Measurements from ENCODE around the gene AFF3. TPM values are rescaled to one million over a fixed set of nuclear protein-coding genes. Genes with fewer than 3 reads are reported as not detected.
"Not testable (repeated sequence)": the region's sequence is repeated elsewhere in the genome, so short reads cannot be mapped to it uniquely, and the experiment has no call there.

Gene AFF3
- total RNA-seq, 6 experiments from 2014 or later: 0.80 to 8.2 (median 6.8) TPM

DNA sequence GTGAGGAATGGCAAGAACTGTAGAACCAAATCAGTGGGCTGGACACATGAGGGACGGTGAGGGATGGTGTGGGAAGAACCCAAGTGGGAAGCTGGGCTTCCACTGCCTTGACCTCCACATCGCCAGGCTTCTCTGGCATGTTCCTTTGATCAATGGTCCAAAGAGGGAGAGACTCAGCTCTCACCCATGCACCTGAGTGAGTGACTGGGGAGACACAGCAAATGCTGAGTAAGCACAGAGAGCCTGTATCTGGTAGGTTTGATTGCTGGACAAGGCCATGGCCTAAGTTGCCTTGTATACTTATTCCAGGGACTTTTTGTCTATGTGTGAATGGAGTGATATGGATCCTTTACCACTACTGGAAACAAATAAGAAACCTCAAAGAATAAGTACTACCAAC lies 188.6 kb downstream of the AFF3 start:
- DNase-seq: no peak
- Mint-ChIP-seq H3K9me3 (no peaks in the 10 kb centered on the region), H3K27me3 (ENCODE audit: insufficient read depth) (no peaks in the 10 kb centered on the region; the same call in 1 of the 2 replicates), H3K4me1 (ENCODE audit: low read depth) (peaks cover 7% of the 10 kb centered on the region; the same call in 1 of the 2 replicates), H3K27ac (no peak overlapping the region), H3K4me3 (no peak overlapping the region), H3K36me3 (ENCODE audit: low read depth) (no peaks in the 10 kb centered on the region)
- TF ChIP-seq, protein P1, sequence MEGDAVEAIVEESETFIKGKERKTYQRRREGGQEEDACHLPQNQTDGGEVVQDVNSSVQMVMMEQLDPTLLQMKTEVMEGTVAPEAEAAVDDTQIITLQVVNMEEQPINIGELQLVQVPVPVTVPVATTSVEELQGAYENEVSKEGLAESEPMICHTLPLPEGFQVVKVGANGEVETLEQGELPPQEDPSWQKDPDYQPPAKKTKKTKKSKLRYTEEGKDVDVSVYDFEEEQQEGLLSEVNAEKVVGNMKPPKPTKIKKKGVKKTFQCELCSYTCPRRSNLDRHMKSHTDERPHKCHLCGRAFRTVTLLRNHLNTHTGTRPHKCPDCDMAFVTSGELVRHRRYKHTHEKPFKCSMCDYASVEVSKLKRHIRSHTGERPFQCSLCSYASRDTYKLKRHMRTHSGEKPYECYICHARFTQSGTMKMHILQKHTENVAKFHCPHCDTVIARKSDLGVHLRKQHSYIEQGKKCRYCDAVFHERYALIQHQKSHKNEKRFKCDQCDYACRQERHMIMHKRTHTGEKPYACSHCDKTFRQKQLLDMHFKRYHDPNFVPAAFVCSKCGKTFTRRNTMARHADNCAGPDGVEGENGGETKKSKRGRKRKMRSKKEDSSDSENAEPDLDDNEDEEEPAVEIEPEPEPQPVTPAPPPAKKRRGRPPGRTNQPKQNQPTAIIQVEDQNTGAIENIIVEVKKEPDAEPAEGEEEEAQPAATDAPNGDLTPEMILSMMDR (IDR thresholded peaks at IDR 0.05): no peak

DNA sequence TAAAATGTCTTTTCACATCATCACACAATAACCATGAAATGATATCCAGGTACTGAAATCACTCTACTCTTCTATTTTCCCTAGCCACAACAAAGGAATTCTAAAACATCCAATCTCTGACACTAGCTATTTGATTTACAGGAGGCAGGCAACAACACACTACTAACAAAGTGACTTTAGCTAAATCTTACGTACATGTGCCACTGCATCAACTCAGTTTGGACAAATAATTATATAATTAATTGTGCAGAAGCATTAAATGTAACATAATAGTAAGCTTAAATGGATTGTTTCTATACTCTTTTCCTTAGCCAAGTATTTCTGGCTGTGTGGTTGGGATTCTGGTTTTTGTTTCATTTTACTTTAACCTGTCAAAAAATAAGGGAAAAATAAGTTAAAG lies 192.4 kb downstream of the AFF3 start:
- TF ChIP-seq, protein P1 (IDR thresholded peaks at IDR 0.05): no peak
- no peak for DNase-seq
- Mint-ChIP-seq H3K4me1 (ENCODE audit: low read depth) (no peaks in the 10 kb centered on the region), H3K27me3 (ENCODE audit: insufficient read depth) (peaks cover 6% of the 10 kb centered on the region; the same call in 1 of the 2 replicates), H3K9me3 (no peaks in the 10 kb centered on the region), H3K36me3 (ENCODE audit: low read depth) (no peaks in the 10 kb centered on the region), H3K27ac (no peak overlapping the region), H3K4me3 (no peak overlapping the region)

DNA sequence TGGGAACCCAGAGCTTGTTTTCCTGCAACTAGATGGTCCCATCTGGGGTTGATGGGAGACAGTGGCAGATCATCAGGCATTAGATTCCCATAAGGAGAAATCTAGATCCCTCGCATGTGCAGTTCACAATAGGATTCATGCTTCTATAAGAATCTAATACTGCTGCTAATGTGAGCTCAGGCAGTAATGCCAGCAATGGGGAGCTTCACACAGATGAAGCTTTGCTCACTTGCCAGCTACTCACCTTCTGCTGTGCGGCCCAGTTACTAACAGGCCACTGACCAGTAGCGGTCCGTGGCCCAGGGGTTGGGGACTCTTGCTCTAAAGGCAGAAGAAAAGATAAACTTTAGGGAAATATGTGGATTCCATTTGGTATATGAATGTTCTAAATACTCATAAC lies 192.9 kb downstream of the AFF3 start:
- Mint-ChIP-seq H3K27me3 (ENCODE audit: insufficient read depth) (peaks cover 6% of the 10 kb centered on the region; the same call in 1 of the 2 replicates), H3K4me1 (ENCODE audit: low read depth) (no peaks in the 10 kb centered on the region), H3K27ac (no peak overlapping the region), H3K36me3 (ENCODE audit: low read depth) (no peaks in the 10 kb centered on the region), H3K4me3 (no peak overlapping the region), H3K9me3 (no peaks in the 10 kb centered on the region; the same call in 1 of the 2 replicates)
- DNase-seq: no peak
- TF ChIP-seq, protein P1 (IDR thresholded peaks at IDR 0.05): no peak

DNA sequence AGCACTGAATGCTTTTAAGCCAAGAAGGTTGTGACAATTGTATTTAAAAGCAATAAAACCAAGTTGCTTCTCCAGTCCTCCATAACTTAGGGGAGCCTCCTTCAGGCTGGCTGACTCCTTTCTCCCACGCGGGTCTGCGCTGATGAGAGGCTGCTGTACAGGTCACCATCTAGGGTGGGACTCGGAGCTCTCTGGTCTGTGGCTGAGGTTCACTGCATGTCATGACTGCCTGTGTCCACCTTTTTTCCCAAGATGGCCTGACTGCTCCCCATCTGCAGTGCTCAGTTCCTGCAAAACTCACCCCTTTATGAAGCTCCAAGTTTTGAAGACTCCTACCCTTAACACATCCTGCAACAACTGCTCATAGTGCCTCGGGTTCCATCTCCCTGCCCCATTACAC lies 194.4 kb downstream of the AFF3 start:
- no peaks in the 10 kb centered on the region for H3K4me1 Mint-ChIP-seq (ENCODE audit: low read depth)
- H3K27ac Mint-ChIP-seq: no peak overlapping the region
- peaks cover 6% of the 10 kb centered on the region for H3K9me3 Mint-ChIP-seq
- peaks cover 7% of the 10 kb centered on the region; the same call in 1 of the 2 replicates for H3K27me3 Mint-ChIP-seq (ENCODE audit: insufficient read depth)
- TF ChIP-seq, protein P1 (IDR thresholded peaks at IDR 0.05): no peak
- H3K4me3 Mint-ChIP-seq: no peak overlapping the region
- no peak for DNase-seq
- H3K36me3 Mint-ChIP-seq (ENCODE audit: low read depth): no peaks in the 10 kb centered on the region

DNA sequence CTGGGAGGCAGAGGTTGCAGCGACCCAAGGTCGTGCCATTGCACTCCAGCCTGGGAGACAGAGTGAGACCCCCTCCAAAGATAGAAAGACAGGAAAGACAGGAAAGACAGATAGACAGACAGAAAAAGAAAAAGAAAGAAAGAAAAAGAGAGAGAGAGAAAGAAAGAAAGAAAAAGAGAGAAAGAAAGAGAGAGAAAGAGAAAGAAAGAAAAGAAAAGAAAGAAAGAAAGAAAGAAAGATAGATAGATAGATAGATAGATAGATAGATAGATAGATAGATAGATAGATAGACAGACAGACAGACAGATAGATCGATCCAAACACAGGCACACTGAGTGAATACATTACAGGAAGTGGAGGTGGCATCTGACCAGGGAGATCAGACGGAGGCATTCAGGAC lies 195.0 kb downstream of the AFF3 start:
- not testable (repeated sequence) for H3K36me3 Mint-ChIP-seq (ENCODE audit: low read depth); H3K27ac Mint-ChIP-seq; H3K4me3 Mint-ChIP-seq; H3K27me3 Mint-ChIP-seq (ENCODE audit: insufficient read depth); H3K9me3 Mint-ChIP-seq; DNase-seq; H3K4me1 Mint-ChIP-seq (ENCODE audit: low read depth)

DNA sequence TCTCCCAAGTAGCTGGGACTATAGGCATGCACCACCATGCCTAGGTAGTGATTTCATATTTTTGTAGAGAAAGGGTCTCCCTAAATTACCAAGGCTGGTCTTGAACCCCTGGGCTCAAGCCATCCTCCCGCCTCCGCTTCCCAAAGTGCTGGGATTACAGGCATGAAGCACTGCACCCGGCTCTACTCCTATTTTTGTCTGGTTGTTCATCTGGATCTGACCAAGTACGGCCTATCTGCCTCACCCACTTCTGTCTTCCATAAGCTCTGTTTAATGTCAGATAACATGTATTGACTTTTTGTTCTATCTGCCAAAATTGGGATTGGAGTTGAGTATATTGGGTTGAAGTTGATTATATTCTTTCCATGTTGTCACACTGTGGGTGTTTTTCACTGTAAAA lies 198.4 kb downstream of the AFF3 start:
- Mint-ChIP-seq H3K27me3 (ENCODE audit: insufficient read depth) (peaks cover 7% of the 10 kb centered on the region), H3K27ac (no peak overlapping the region), H3K4me1 (ENCODE audit: low read depth) (no peaks in the 10 kb centered on the region), H3K36me3 (ENCODE audit: low read depth) (no peaks in the 10 kb centered on the region), H3K4me3 (no peak overlapping the region), H3K9me3 (peaks cover 6% of the 10 kb centered on the region)
- TF ChIP-seq, protein P1 (IDR thresholded peaks at IDR 0.05): no peak
- DNase-seq: no peak

Data from HFFc6 (cell line).